Spleen (tissue), 11 donors: Measurements from ENCODE around the gene PHF11. TPM values are rescaled to one million over a fixed set of nuclear protein-coding genes. Genes with fewer than 3 reads are reported as not detected.

ENCODE experiments used
- DNase-seq: peaks from one replicate; pipeline ENCODE4 v3.0.0-alpha.2; 2020
- H3K27ac ChIP-seq, 8 donors: fragments of 200-600 bp; sonication (generic) in 7 of 8; 1 replicate in 4 of 8; 2 replicates in 4 of 8; pipeline versions ENCODE4 v1.5.0 to v1.8.0; 2016 to 2021; ENCODE audit warnings: inconsistent platforms in 4 of 8, mild to moderate bottlenecking in 4 of 8, moderate library complexity in 1 of 8
- H3K27me3 ChIP-seq, 7 donors: fragments of 200-600 bp; sonication (generic) in 6 of 7; replicated peaks in 1 of 7; 1 replicate in 4 of 7; 2 replicates in 3 of 7; pipeline versions ENCODE4 v1.5.0 to v1.8.0; 2016 to 2021; ENCODE audit warnings: inconsistent platforms in 3 of 7, mild to moderate bottlenecking in 1 of 7
- H3K36me3 ChIP-seq, 6 donors: fragments of 200-600 bp; sonication (generic) in 5 of 6; 1 replicate in 4 of 6; 2 replicates in 2 of 6; pipeline versions ENCODE4 v1.5.0 to v1.8.0; 2016 to 2021; ENCODE audit warnings: inconsistent platforms in 2 of 6
- H3K4me1 ChIP-seq, 6 donors: fragments of 200-600 bp; sonication (generic) in 5 of 6; 1 replicate in 3 of 6; 2 replicates in 3 of 6; pipeline versions ENCODE4 v1.5.0 to v1.8.0; 2016 to 2021; ENCODE audit warnings: inconsistent platforms in 3 of 6
- H3K4me3 ChIP-seq, 8 donors: fragments of 200-600 bp; sonication (generic) in 7 of 8; 1 replicate in 4 of 8; 2 replicates in 4 of 8; pipeline versions ENCODE4 v1.5.0 to v1.8.0; 2016 to 2021; ENCODE audit warnings: inconsistent platforms in 4 of 8, mild to moderate bottlenecking in 4 of 8, moderate library complexity in 2 of 8
- H3K9me3 ChIP-seq, 8 donors: fragments of 200-600 bp; sonication (generic) in 7 of 8; 1 replicate in 4 of 8; 2 replicates in 4 of 8; pipeline versions ENCODE4 v1.5.0 to v1.8.0; 2016 to 2021; ENCODE audit warnings: inconsistent platforms in 4 of 8
- CTCF ChIP-seq, 11 experiments: fragments of 200-600 bp in 7 of 11; fragments of 450-650 bp in 4 of 11; sonication (generic) in 4 of 11; IDR thresholded peaks in 8 of 11; conservative IDR thresholded peaks in 3 of 11; 1 replicate in 7 of 11; 2 replicates in 4 of 11; pipeline versions ENCODE4 v1.4.0 to v1.8.0; 2016 to 2021; ENCODE audit warnings: antibody characterized with exemption in 11 of 11, inconsistent platforms in 4 of 11, mild to moderate bottlenecking in 1 of 11
- POLR2A ChIP-seq, 3 donors: fragments of 450-650 bp; IDR thresholded peaks; one replicate each; pipeline ENCODE4 v1.5.1; 2017; ENCODE audit warnings: antibody characterized with exemption in 3 of 3, mild to moderate bottlenecking in 1 of 3
- POLR2AphosphoS5 ChIP-seq, 3 donors: sonication (generic); formaldehyde crosslinking; IDR thresholded peaks; one replicate each; pipeline ENCODE4 v1.5.1; 2017; ENCODE audit warnings: antibody characterized with exemption in 3 of 3
- WGBS, 5 donors: extraction: QIAGEN DNeasy Blood & Tissue Kit in 3 of 5; methylation state at CpG; one replicate each; pipeline versions ENCODE4 v1.1.5 to v1.1.7; 2013 to 2018; 5-methylcytosine and 5-hydroxymethylcytosine counted together
- intact Hi-C: fragments of 100-400 bp; cut with DNase I; formaldehyde crosslinking; loops from one replicate; pipeline ENCODE4 v1.15.0; 2023; ENCODE audit warnings: low total_unique reads
- polyA plus RNA-seq, 3 donors: library from polyadenylated mRNA; stranded (reverse); fragments of 200-250 nt; gene quantifications; one replicate each; pipeline ENCODE4 v1.2.1, GENCODE V29; 2013
- total RNA-seq, 7 donors: library from RNA; depleted of rRNA in 3 of 7; stranded (reverse); fragments of >200 nt in 3 of 7; fragmentation: NEBNext Ultra II Directional in 4 of 7; extraction: Animal tissue kit (Norgen Biotek cat#: 25700) in 4 of 7; gene quantifications; one replicate each; pipeline versions ENCODE4 v1.1.0 to v1.2.1, GENCODE V29; 2016 to 2021
- donor health status: healthy with polysubstance abuse.
- donor health status: DM: no; HTN: no; CAD: no; lungs with moderate emphysema.
- donor health status: DM: no; HTN: no; CAD: no.
- donor health status: Bipolar disorder and iron deficiency.
- donor health status: healthy.
- donor health status: DM: no; HTN: no; CAD: no.
- donor health status: DM: yes; HTN: yes; CAD: no.

PHF11 gene
- total and polyA plus RNA-seq, 10 donors, result 50.5 to 117 (median 71.2) TPM

GRCh38 chr13:49472186-49472585 is 23.6 kb upstream of the PHF11 start:
- no peaks in the 10 kb centered on the region for H3K9me3 ChIP-seq
- no peak overlapping the region for H3K27ac ChIP-seq
- H3K27me3 ChIP-seq, result no peaks in the 10 kb centered on the region
- WGBS, 5 donors, result 73 to 92% (median 85%) methylated on average over 1 of the region's 1 CpG
- no peak for DNase-seq
- peaks cover 8 to 100% (median 56%) of the 10 kb centered on the region in 6 donors for H3K36me3 ChIP-seq
- H3K4me3 ChIP-seq, result no peak overlapping the region
- H3K4me1 ChIP-seq, result no peaks in the 10 kb centered on the region
- no peak for TF ChIP-seq POLR2A (IDR thresholded peaks at IDR 0.05)
- TF ChIP-seq POLR2AphosphoS5 (IDR thresholded peaks at IDR 0.05), result no peak
- no peak for TF ChIP-seq CTCF (IDR thresholded peaks at IDR 0.05 in 8 of 11, conservative IDR thresholded peaks at IDR 0.05 in 3 of 11)
- intact Hi-C loops, result no loop called here

GRCh38 chr13:49476529-49476928 is 19.2 kb upstream of the PHF11 start:
- H3K4me3 ChIP-seq, result no peak overlapping the region
- DNase-seq, result no peak
- no peaks in the 10 kb centered on the region for H3K9me3 ChIP-seq
- no peaks in the 10 kb centered on the region for H3K4me1 ChIP-seq
- TF ChIP-seq POLR2AphosphoS5 (IDR thresholded peaks at IDR 0.05) (no peak), POLR2A (IDR thresholded peaks at IDR 0.05) (no peak), CTCF (IDR thresholded peaks at IDR 0.05 in 8 of 11, conservative IDR thresholded peaks at IDR 0.05 in 3 of 11) (no peak)
- 91 to 97% (median 96%) methylated on average over 7 of the region's 7 CpGs for WGBS, 5 donors
- peaks cover 12 to 100% (median 69%) of the 10 kb centered on the region in 6 donors for H3K36me3 ChIP-seq
- H3K27me3 ChIP-seq, result no peaks in the 10 kb centered on the region
- intact Hi-C loops, result no loop called here
- no peak overlapping the region for H3K27ac ChIP-seq

- no peaks in the 10 kb centered on the region for H3K9me3 ChIP-seq
- 82 to 95% (median 87%) methylated on average over 5 of the region's 5 CpGs for WGBS, 5 donors
- peaks cover 8 to 100% (median 70%) of the 10 kb centered on the region in 6 donors for H3K36me3 ChIP-seq
- no peak overlapping the region for H3K27ac ChIP-seq
- no peak for TF ChIP-seq POLR2AphosphoS5 (IDR thresholded peaks at IDR 0.05)
- TF ChIP-seq POLR2A (IDR thresholded peaks at IDR 0.05), result no peak
- no peak for TF ChIP-seq CTCF (IDR thresholded peaks at IDR 0.05 in 8 of 11, conservative IDR thresholded peaks at IDR 0.05 in 3 of 11)
- no peaks in the 10 kb centered on the region for H3K4me1 ChIP-seq
- DNase-seq, result no peak
- intact Hi-C loops, result no loop called here
- no peak overlapping the region for H3K4me3 ChIP-seq
- H3K27me3 ChIP-seq, result no peaks in the 10 kb centered on the region
Observed at GRCh38 chr13:49481788-49482187, 14.0 kb upstream of the PHF11 start.

- no peak for TF ChIP-seq POLR2A (IDR thresholded peaks at IDR 0.05)
- no peak for TF ChIP-seq POLR2AphosphoS5 (IDR thresholded peaks at IDR 0.05)
- no peak for TF ChIP-seq CTCF (IDR thresholded peaks at IDR 0.05 in 8 of 11, conservative IDR thresholded peaks at IDR 0.05 in 3 of 11)
- no peak for DNase-seq
- Histone ChIP-seq H3K27me3 (no peaks in the 10 kb centered on the region), H3K36me3 (peaks cover 0 to 81% (median 43%) of the 10 kb centered on the region in 6 donors), H3K4me3 (no peak overlapping the region), H3K4me1 (no peaks in the 10 kb centered on the region), H3K9me3 (no peaks in the 10 kb centered on the region), H3K27ac (no peak overlapping the region)
- WGBS, 5 donors, result 90 to 97% (median 96%) methylated on average over 2 of the region's 2 CpGs
- intact Hi-C loops, result no loop called here
Observed at GRCh38 chr13:49488563-49488962, 7.2 kb upstream of the PHF11 start.
